SHP77 (cell line): ENCODE results near the gene RAPGEF1.

Experiments
- DNase-seq, 2 experiments: peaks; one replicate each; lab custom pipeline; 2025; lab: John Stamatoyannopoulos, UW

RAPGEF1 gene

DNA sequence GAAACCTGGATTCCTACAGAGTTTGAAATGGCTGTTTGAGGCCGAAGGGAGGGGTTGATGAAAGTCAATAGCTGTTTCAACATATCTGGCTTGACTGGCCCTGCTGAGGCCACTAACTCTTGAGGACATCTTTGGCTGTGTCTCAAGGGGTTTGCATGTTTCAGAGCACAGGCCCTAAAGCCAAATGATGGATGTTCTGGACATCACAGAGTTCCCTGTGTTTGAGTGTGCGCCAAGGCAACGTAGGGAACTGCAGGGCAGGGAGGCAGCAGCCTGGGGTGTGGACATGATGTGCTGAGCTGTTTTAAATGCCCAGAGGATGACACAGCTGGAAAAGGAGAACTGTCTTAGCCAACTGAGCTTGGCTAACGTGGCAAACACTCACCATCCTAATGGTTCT, 89.6 kb downstream of the RAPGEF1 start:
- no peak for DNase-seq

DNA sequence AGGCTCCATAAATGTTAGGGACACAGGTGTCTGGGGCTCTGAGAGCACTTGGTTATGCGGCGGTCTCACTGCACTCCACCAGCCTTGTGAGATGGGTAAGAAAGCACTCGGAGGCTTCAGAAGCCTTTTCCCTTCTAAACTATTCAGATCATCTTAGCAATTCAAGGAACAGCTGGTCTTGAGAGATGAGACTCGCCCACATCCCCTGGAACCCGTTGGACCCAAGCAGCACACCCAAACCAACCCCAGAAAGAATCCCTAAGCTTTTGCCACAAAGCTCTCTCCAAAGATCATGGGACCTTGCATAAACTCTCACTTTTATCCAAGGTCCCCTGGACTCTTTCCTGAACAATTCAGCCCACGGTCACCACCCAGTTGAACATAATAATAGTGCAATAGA, 90.2 kb downstream of the RAPGEF1 start:
- DNase-seq = no peak

DNA sequence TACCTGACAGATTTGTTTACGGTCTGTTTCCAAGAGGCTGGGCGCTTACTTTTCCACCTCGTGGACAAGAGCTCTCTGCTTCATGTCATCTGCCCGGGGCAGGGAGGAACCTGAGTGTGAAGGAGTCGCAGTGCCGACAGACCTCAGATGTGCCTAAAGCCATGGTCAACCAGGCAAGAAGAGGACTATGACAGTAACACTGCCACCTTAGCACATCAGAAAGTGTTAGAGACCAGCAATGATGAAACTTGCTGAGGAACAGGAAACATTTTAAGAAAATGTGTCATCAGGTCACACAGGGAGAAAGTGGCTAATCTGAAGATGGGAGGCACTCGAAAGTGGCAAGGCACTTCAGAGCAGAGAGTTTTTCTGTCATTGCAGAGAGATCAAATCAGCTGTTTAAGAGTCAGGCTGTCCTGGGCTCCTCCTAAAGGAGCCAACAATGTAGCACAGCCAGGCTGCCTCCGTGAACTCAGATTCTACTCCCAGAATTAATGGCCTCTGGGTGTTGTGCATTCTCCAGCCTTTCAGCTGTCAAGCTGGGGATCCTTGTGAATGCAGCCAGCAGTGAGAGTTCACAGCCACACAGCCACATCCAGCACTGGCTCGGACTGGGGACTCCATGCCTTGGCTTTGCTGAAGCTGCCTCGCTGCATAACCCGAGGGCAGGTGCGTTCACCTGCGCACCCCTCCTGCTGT, 94.6 kb downstream of the RAPGEF1 start:
- no peak for DNase-seq

DNA sequence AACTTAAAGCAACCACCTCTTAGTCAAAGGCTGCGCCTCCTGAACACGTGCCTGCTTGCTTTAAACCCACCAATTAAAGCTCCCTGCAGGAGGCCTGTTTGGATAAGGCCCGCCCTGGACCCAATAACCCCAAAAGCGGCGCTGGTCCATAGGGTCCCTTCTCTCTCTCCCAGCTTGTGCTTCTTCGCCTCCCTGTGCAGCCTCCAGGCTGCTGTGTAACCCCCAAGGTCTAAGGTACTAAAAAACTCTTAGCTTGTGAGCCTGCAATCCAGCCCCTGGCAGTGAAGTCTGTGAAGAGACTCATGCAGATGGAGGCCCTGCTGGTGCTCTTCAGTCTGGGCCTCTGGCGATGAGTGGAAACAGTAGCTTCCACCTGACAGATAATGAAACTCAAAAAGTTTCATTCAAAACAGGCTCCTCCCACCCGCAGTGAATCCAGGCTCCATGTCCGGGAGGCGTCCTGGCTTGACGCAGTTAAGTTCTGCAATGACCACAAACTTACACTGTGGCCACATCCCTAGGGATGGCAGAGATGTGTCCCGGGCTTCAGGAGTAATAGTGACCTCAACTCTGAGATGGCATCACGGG, 97.3 kb downstream of the RAPGEF1 start:
- DNase-seq = no peak

DNA sequence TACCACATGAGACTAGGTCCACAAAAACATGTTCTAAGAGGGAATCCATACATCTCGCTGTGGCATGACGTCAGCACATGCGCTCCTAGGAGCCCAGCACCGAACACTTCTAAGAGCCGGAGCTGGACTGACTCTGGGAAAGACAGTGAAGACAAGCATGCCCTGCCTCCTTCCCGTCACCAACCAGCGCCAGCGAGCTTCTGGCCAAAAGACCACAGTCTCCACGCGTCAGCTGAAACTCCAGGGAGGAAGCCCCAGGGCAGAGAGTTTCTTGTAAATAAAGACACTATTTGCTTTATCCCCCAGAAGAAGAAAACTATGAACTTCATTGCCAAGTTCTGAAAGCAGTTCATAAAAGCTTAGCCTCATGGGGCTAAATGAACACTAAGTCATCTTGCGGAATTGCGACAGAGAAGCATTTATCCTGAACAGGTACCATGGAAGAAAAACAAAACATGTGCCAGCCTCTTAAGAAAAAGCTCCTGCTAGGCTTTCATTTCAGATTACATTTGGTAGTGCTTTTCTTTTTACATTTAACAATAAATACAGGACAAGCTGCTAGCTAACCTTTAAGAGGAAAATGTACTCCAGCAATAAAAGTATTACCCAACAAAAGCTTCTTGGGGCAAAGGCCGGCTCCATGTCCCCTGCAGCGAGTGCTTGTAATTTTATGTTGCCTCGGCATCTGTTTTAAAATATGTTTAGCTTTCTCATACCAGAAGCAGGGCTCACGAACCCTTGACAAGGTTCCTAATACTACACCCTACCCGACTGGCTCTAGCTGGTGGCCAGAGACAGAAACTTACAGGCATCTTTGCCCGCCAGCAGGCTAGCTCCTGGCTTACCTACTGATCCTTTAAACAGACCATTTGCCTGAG, 98.0 kb downstream of the RAPGEF1 start:
- DNase-seq = no peak

DNA sequence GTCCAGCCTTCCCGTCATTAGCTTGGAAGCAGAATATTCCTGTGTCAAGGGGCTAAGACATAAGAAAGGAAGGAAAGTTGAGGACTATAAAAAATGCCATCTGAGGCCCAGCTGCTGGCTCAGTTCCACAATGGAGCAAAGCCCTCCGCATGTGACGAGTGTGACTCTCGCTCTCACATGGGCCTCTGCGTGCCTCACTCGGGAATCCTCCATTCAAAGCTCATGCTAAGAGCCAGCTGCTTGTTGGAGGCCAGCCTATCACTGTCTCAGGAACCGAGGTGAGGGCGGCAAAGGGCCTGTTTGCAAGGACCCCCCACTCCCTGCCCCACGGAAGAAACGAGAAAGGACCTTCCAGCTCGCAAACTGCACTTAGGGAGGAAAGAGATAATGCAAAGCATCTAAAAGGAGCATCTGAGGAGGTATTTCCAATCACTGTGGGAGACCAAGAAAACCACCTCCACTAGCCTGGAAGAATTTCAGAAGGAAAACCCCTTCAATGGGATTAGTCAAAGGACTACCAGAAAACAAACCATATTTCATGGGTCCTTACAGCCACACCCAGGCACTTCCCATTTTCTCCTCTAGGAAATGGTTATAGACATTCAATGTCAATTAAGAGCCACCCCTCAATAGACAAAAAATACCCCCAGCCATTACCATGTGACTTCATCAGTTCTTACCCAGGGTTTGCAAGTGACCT, 99.3 kb downstream of the RAPGEF1 start:
- no peak for DNase-seq

DNA sequence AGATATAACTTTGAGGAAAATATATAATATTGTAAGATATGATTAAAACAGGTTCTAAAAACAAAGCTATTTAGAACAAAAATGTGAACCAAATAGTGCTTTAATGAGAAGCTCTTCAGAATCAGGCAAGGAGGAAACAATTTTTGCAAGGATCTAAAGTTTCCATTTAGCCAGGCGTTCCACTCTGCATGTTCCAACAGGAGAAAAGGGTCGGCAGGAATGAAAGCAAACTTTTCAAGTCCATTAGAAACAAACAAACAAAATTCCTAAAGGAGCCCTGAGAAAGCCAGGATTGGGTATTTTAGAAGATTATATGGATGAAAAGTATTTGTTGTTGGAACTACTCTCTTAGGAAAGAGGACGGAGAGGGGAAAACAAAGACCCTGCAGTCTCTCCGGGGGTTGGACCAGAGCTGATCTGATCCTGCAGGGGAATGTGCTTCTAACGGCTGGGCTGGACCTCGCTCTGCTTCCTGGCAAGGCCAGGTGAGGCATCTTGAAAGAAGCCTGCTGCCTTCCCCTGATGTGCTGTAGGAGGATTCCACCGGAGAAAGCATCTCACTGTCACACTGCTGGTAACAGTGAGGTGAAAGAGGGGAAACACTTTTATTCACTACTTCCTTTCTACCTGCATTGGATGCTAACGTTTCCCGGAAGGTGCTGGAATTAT, 100.0 kb downstream of the RAPGEF1 start:
- no peak for DNase-seq

DNA sequence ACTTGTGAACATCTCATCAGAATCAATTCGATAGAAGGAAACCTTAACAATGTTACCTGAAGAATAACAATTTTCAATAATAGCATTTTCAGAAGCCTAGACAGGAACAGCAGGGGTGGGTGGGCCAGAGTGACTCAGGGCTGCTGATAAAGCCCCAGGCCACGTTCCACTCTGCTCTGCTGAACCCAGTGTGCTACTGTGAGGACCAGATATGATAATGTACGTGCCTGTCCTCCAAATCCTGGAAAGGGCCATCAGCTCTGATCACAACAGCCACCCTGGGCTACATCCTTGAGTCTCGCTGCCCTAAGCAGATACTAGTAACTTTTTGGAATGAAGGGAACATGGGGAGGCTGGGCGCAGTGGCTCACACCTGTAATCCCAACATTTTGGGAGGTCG, 103.3 kb downstream of the RAPGEF1 start:
- DNase-seq = no peak

DNA sequence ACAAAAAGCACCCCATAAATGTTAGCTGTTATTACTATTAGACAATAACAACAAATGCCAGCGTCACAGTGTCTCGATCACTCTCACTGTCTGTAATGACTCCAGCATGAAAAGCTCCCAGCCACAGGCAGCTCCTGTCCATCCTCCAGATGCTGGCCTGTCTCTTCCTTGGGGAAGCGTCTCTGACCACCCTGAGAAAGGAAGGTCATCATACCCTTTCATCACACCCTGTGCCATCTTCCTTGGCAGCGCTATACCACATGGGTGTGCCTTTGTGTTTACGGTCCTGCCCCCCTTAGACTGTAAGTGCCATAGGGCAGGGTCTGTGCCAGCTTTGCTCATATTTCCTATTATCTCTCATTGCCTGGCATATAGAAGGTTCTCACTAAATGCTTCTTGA, 104.0 kb downstream of the RAPGEF1 start:
- no peak for DNase-seq

DNA sequence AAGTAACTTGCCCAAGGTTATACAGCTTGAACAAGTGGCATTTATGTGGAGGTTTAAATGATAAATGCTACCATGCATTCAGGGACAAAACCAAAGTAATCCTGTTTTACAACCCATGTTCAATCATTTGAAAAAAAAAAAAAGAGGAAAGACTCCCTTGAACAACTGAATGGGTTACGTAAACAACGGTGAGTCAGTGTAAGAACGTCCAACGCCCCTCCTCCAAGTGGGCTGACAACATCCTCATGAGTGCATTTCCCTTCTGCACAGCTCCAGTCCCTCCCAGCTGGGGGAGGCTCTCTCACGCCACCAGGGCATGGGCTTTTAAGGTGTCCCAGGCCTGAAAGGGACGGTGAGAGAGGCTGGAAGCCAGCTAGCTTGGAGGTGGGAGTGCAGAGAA, 104.6 kb downstream of the RAPGEF1 start:
- peak in 1 of 2 experiments; percentile 47 for DNase-seq

DNA sequence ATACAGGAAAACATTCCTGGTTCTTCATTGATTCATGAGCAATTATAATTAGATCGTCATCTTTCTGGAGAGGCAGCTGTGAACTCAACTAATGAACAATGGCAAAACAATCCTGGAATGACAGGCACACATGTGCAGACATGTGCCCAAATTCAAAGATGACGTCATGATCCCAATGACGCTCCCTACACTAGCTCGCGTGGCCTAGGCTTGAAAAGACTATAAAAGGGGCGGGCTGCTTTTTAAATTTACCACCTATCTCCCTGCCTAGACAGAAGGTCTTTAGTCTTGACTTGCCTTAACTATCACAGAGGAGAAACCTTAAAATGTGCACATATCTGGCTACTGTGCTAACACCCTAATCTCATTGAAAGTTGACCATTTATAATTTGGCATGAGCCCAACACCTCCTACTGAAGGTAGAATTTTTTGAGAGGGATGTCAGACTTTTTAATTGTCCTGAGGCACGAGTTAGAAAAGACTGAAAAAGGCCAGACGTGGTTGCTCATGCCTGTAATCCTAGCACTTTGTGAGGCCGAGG, 106.3 kb downstream of the RAPGEF1 start:
- peak; percentile 32 to 63 for DNase-seq

DNA sequence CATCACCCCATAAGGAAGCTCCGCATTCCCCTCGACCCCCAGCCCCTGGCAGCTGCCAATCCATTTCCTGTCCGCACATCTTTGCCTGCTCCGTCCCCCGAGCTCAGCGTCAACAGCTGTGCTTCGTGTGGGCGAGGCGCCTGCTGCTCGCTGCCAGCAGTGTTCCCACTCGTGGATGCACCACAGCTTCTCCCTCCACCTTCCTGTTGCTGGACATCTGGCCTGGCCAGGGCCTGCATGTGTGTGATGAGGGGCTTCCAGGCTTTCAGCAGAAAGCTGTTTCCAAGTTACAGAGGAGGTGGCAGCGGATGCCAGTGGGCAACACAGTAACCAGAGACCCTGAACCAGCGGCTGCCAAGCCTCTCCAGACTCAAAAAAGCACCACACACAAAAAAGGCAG, 108.6 kb downstream of the RAPGEF1 start:
- DNase-seq = no peak

DNA sequence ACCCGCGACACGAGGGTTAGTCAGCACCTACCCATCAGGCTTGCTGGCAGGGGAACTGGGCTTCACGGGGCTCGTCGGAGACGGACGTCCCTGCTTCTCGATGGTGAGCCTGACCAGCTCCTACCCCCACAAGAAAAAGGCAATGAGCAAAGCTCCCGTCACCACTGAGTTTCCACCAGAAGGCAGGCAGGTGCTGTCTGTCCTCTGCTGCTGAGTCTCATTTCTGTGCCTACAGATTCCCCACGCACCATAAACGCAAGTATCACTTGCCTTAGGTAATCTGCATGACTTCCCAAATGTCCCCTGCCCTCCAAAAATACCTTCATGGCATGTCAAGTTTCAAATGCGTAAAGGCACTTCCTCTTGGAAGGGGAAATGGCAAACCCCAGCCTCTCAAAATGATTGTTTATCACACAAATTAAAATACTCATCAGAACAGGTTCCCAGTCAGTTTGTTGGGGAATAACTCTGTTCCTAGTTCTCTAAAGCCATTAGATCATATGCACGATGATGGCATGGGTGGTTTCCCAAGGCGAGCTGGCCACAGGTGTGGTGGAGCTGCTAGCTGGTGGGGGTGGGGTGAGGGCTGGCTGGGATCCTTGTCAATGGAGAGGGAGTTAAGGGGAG, 109.6 kb downstream of the RAPGEF1 start:
- DNase-seq = no peak

DNA sequence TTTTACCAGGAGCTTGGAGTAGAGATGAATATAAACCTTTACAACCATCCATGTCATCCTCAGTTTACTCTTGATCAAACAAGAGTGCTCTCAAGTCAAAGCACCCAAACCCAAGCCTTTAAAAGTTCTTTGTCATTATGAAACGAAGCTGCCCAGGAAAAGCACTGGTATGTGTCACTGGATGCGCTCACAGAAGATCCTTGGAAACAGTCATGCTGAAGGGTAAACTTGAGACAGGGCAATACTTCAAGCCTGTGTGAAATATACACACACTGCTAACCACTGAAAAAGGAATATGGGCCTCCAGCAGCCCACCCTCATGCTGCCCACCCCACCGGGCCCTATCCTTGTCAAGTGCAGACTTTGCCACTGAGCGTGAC, 110.1 kb downstream of the RAPGEF1 start:
- DNase-seq = no peak

DNA sequence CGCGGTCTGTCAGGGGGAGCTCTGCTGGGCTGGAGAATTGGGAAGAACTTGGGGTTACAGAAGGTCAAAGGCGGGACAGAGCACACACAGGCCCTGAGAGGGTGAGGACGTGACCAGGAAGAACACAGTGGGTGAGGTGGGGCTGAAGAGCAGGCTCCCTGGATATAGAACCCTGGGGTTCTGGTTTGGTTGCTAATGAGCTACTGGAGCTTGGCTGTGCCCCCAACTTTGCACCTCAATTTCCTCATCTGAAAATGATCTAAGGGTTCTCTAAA, 110.7 kb downstream of the RAPGEF1 start:
- no peak for DNase-seq

DNA sequence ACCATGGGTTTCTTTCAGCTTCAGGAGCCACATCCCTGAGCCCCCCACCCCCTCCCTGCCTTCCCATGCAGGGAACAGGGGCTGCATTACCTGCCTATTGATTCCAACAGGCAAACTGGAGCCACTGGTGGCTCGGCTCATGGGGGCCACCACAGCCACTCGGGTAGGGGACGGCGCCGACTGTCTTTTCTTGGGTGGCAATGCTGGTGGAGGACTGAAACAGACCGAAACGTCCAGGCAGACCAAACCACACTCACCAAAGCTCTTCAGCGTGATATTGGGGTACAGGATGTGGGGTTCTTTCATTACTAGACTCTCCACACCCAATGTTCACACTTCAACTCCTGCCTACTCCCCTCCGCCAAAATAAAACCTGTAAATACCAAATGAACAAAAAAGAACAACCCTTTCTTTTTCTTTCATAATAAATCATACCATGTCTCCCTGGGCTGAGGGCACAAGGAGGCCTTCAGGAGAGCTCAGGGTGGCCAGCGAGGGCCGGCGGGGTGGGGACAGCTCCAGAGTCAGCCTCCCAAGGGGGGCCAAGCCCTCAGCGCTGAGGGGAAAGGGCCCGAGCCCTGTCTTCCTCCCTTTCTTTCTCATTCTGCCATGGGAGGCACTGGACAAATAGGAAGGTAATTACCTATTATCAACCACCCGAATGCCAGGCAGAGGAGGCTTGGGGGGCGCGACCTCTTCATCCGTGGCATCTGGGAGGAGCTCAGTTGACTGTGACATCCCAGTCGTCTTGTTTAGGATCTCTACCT, 111.2 kb downstream of the RAPGEF1 start:
- DNase-seq = no peak

DNA sequence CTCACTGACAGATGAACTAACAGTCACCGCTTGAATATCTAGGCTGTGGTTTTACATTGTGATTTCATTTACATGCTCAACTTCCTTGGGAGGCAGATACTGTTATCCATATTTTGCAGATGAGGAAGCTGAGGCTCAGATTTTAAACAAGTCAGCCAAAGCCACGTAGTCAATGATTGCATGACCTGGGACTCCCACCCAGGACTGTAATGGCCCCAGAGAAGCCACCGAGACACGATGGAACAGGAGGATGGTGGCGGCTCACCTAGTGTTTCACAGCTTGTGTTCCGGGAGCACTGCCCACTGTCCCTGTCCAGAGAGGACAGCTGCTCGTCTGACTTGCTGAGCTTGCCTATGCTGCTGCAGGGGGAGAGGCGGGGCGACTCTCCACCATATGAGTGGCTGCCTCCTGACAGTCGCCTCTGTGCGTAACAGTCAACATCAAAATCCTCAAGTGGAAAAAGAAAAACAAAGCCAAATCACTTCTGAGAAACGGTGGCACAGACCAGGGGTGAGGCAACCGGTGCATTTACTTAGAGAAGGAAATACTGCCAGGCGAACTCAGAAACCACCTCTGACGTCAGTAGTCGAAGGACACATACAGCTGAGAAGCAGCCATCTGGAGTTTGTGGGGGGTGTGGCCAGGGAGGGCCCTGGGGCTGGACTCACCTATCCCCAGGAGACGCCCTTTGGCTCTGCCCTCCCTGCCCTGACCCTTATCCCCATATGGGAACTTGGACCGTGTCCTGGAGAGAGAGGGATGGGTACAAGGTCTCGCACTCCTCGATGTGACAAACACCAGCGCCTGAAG, 112.0 kb downstream of the RAPGEF1 start:
- peak; percentile 86 to 96 for DNase-seq

DNA sequence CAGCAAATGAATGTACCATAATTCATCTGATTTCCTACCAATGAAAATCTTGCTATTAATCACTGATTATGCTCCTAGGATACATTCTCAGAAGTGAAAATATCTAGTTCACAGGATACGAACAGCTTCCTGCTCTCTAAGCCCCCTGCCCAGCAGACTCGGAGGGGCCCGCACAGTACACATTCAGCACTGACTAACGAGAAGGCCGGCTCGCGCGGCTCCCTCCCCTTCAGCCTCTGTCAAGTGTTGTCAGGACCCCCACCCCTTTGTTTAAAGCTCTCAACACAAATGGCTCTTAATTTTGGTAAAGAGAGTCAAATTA, 112.6 kb downstream of the RAPGEF1 start:
- peak in 1 of 2 experiments; percentile 10 for DNase-seq

DNA sequence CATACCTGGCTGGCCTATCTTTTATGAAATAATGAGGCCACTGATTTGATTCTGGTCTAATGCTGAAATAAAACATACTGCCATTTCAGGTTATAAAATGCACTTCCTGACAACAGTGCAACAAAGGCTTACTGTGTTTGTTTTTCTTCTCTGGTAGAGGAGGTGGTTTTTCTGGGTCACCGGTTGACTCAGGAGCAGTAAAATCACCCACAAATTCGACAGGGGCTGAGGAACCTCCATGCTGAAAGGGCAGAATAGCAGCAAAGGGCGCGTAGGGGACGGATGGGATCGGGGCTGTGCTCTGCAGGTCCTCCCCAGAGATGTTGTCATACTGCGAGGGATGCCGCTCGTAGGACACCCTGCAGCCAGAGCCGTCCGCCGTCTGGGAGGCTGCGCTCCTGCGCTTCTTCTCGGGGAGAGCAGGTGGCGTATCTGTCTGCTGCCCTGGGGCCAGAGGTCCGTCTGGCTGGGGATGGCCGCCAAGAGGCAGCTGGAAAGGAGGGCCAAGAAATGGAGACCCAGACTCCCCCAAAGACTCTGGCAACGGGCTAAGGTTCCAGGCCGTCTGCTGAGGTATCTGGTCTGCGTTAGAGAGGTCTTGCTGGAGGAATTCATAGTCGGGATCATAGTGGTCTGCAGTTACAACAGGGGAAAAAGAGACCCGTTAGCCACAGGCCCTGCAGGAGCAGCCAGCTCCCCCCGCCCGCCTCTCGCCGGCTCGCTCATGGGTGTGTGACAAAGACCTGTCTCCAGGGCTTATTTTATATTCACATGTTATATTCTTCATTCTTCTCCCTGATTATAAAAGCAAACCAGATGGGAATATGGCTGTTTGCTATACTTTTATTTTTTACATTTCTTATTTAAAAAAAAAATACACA, 113.8 kb downstream of the RAPGEF1 start:
- DNase-seq = peak in 1 of 2 experiments; percentile 31
